GM19035 (cell line): ENCODE measurements around the gene MEAK7.

Experiments used
- ATAC-seq: cut with Tn5 transposase; IDR thresholded peaks from one replicate; pipeline ENCODE4 v1.9.1; 2021; ENCODE audit not compliant: unreplicated experiment

The MEAK7 gene

DNA sequence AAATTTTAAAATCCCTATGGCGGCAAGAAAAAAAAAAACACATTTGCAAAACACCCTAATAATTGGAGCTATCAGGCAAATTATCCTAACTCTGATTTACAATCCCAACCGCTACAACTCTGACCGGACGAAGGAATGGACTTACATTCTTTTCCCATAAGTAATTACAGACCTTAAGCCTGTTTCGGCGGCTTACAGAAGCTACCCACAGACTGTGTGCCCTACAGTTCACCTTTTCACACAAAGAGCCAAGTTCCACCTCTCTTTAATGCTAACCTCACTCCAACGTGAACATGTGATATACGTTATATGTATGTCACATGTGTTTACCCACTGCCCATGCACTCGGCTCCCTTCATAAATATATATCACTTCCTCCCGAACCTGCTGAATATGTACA is 8.7 kb upstream of the MEAK7 start:
- ATAC-seq, result no peak

- no peak for ATAC-seq
Observed at GRCh38 chr16:84511831-84512230, 7.4 kb upstream of the MEAK7 start.

DNA sequence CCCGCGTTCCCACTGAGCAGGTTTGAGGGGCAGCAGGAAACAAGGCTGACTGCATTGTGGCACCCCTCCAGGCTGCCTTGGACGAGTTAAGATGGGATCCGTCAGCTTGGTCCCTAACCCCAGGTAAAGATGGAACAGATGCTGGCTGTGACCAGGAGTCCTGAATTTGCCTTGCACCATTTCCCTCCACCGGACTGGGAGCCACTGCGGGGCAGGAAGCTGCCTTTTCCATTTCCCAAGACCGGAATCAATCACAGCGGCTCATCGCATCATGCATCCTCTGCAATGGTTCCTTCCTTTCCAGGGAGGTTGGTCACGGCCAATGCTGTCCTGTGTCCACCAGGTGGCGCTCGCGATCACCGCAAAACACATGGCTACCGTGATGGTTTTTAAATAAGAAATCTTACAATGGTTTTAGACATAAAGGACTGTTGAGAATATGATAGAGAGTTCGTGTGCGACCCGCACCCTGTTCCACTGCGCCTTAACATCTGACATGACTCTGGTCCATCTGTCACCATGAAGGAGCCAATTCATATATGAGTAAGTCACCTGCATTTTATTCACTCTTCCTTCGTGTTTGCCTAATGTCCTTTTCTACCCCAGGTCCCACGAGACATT is 6.8 kb upstream of the MEAK7 start:
- ATAC-seq, result no peak

DNA sequence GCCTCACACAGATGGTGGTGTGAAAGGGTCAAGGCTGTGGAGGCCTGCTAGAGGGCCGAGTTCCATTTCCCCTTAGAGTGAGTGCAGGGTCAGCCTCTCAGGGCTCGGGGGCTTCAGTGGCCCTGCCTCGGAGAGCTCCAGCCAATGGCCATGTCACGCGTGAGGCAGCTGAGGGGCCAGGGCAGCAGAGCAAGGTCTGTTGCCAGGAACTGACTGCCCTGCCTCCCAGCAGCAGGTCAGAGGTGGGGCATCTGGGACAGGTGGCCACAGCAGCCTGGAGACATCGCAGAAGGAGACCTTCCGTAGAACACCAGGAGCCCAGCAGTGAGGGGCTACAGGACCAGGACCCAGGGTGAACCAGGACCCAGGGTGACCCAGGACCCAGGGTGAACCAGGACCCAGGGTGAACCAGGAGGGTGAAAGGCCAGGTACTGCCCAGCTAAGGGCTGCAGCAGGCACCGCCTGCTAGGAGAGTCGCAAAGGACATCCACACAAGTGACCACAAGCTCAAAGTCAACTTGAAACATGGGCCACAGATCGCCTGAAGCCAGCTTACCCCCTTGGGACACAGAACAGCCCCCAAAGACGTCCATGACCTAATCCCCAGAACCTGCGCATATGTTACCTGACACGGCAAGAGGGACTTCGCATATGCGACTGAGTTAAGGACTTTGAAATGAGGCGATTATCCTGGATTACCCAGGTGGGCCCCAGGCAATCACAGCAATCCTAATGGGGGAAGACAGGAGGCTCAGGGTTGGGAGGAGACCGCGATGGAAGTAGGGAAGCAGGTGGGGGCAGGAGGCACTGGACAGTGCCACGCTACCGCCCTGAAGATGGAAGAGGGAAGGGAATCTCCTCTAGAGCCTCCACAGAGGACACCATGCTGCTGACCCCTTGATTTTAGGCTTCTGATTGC is 4.8 kb upstream of the MEAK7 start:
- no peak for ATAC-seq

GRCh38 chr16:84508502-84508901 is 4.0 kb upstream of the MEAK7 start:
- ATAC-seq, result no peak

GRCh38 chr16:84507011-84507982 is 2.8 kb upstream of the MEAK7 start:
- ATAC-seq, result no peak

- peak; percentile 0 for ATAC-seq
Observed at GRCh38 chr16:84505249-84506187, 1.1 kb upstream of the MEAK7 start.

DNA sequence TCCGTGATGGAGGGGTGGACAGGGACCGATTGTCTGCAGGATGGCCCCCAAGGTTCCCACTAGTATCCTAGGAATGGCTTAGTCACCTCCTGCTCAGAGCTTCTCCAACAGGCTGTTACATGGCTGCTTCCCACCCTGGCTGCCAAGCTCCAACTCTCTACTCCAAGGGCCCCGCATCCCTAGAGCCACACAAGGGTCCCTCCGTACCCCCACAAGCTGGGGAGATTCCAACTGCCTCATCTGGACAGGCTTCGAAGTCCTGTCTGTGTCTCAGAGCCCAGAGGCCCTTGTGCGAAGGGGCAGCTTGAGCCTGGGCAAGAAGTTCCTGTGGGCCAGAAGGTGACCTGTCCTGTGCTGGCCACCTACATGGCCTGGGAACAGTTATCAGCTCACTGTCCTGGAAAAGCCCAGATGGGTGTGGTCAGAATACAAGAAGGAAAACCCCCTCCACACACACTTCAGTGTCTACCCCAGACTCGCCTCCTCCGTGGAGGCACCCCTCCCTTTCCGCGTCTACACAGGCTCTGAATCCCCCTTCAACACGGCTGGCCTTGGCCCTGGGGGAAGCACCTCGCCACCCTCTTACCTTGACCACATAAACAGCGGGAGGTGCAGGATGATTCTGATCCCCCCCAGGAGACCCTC is 586 bp downstream of the MEAK7 start:
- ATAC-seq, result peak; percentile 4

DNA sequence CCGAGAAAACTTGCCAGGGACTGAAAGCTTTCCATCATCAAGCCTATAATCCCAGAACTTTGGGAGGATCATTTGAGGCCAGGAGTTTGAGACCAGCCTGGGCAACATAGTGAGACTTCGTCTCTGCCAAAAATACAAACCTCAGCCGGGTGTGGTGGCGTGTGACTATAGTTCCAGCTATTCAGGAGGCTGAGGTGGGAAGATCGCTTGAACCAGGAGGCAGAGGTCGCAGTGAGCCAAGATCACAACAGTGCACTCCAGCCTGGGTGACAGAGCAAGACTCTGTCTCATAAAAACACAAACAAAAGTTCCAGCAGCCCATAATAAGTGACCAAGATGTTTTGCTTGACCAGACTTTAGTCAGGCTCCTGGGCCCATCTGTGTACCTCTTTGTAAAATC is 1.9 kb downstream of the MEAK7 start:
- ATAC-seq, result no peak

GRCh38 chr16:84502075-84502474 is 2.4 kb downstream of the MEAK7 start:
- ATAC-seq, result no peak

- ATAC-seq, result no peak
Observed at GRCh38 chr16:84501077-84501735, 3.3 kb downstream of the MEAK7 start.

DNA sequence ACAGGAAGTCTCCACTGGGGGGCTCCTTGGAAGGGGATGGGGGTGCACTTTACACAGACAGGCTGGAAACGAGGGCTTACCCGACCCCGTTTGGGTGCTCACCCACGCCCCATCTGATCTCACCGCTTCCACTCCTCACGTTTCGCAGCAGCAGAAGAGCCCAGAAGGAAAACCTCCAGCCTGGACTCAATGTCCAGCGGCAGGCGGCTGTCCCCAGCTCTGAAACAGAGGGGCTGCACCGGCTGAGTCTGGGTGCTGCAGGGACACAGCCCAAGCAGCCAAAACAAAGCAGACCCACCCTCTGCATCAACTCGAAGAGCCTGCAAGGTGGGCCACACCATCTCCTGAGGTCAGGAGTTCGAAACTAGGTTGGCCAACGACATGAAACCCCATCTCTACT is 3.9 kb downstream of the MEAK7 start:
- no peak for ATAC-seq

- ATAC-seq, result no peak
Observed at GRCh38 chr16:84499638-84500037, 4.8 kb downstream of the MEAK7 start.

DNA sequence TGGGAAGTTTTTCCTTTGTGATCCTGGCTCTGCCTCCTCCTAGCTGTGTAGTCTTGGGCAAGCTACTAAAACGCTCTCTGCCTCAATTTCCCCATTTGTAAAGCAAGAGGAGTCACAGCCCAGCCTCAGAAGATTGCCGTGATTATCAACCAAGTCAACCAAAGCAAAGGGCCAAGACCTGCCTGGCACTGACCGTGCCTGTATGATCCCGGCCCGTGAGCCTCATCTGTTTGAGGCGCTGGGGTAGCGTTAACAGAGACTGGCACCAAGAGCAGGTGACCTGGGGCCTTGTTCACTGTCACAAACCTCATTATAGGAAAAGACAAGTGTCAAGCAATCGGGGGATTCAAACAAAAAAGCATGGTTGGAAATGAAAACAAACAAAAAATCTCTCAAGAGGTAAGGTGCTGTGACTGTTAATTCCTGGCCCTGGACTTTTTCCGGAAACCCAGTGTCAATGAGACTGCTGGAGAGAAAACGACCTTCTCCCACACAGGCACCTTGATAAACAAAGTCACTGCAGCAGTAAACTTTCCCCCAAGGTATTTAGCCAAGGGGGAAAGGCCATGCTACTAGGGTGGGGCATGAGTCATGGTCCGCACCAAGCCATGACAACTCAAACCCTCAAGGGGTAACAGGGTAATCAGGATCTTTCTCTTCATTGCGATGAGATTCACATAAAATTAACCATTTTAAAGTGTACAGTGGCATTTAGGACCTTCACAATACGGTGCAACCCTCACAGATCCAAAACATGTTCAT is 5.4 kb downstream of the MEAK7 start:
- ATAC-seq, result no peak

DNA sequence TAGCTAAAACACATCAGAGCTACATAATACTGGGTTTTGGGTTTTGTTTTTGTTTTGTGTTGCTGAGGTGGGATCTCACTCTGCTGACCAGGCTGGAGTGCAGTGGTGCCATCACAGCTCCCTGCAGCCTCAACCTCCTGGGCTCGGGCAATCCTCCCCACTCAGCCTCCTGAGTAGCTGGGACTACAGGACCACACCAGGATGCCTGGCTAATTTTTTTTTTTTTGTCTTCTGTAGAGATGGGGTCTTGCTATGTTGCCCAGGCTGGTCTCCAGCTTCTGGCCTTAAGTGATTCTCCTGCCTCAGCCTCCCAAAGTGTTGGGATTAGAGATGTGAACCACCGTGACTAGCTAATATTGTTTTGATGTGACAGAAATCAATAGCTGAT is 6.2 kb downstream of the MEAK7 start:
- no peak for ATAC-seq

DNA sequence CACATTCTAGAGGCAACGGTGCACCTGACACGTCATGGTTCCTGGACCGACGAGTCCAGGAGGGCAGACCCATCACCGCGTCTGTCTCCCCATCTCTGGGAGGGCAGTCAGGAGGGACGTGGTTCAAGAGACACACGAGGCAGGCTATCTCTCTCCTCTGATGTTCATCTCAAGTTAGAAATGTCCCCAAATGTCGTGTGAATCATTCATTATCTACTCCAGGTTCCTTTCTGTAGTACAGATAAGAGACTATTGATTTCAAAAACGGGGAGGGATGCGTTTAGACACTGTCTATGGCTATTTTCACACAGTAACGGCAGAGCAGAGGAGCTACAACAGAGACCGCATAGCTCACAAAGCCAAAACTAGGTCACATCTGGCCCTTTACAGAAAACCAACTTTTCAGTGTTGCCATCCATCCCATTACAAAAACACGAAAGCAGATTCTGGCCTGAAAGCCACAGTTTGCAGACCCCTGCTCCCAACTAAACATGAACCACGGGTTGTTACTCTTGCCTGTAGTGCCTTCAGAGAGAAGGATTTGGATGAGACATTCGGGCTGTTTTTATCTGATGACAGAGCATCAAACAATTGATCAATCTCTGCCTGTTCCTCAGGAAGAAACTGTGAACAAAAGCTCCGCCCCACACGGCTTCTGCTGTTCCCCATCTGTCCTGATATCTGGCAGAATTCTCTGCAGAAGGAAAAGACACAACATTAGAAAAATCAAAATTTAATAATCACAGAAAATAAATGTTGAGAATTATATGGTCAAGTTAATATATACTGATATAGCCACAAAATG is 6.8 kb downstream of the MEAK7 start:
- ATAC-seq, result no peak

DNA sequence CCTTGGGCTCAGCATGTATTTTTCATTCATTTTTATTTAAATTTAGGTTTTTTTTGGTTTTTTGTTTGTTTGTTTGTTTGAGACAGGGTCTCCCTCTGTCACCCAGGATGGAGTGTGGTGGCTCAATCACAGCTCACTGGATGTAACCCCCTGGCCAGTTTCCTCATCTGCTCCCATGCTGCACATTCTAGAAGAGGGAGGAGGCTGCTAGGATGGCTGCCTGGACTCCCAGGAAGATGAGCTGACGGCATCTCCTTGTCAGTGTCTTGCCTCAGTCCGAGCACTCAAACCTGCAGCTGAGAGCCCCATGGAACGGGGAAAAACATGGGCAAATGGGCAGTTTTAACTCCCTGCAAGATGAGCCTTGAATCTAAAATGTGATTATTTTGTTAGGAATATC is 7.5 kb downstream of the MEAK7 start:
- no peak for ATAC-seq

- no peak for ATAC-seq
Observed at GRCh38 chr16:84495506-84495905, 9.0 kb downstream of the MEAK7 start.
